Measurements from ENCODE around the gene ZBTB42. TPM values are rescaled to one million over a fixed set of nuclear protein-coding genes. Genes with fewer than 3 reads are reported as not detected.

Gene ZBTB42
- total RNA-seq, result 3.2 and 3.9 TPM in 2 replicates

DNA sequence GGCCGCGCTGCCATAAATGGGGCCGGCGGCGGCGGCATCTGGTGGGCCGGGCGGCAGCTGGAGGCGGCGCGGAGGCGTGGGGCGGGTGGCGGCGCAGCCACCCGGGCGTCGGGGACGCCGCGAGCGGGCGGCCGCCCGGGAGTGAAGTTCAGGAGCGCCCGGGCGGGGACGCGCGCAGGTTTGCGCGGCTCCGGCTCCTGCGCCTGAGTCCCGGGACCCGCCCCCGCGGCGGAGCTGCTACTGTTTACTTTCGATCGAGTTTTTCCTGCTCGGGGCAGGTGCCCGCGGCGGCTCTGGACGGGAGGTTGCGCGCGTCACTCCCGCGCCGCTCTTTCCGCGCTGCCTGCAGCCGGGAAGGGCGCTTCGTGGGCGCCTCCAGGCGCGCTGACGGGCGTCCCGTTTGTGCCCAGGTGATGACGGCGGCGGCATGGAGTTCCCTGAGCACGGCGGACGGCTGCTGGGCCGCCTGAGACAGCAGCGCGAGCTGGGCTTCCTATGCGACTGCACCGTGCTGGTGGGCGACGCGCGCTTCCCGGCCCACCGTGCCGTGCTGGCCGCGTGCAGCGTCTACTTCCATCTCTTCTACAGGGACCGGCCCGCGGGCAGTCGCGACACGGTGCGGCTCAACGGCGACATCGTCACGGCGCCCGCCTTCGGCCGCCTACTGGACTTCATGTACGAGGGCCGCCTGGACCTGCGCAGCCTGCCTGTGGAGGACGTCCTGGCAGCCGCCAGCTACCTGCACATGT, at the start of gene ZBTB42:
Gene ZBTB42, plus strand, starts transcription at position 331 of the 749 bp plus-strand sequence. Its CDS starts 97 bp downstream, at position 428.

DNA sequence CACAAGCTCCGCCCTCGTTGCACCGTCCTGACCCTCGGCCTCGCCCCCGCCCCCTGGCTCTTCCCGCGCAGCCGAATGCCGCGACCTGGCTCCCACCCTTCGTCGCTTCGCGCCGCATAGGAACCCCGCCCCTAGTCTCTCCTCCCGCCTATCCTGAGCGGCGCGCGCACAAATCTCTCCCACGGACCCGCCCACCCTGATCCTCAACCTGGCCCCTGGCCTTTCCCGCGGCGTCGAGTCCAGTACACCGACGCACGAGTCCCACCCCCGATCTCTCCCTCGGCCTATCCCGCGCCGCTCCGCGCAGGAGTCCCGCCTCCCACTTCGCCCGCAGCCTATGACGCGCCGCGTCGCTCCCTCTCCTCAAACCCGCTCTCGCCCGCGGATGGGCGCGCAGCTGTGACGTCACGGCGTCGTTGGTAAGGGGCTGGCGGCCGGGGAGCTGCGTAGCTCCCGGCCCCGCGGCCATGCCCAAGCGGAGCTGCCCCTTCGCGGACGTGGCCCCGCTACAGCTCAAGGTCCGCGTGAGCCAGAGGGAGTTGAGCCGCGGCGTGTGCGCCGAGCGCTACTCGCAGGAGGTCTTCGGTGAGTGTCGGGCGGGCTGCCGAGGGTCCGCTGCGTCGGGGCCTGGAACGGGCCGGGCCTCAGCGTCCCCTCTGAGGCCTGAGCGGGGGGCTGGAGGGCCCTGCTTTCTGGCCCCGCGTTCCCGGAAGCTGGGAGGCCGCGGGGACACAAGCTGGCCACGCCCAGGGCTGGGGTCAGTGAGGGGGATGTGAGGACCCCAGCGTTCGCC, 48.0 kb upstream of the ZBTB42 start, which contains the start of gene SIVA1:
Gene SIVA1, plus strand, starts transcription at position 413 of the 793 bp plus-strand sequence. Its CDS starts 55 bp downstream, at position 468.

DNA sequence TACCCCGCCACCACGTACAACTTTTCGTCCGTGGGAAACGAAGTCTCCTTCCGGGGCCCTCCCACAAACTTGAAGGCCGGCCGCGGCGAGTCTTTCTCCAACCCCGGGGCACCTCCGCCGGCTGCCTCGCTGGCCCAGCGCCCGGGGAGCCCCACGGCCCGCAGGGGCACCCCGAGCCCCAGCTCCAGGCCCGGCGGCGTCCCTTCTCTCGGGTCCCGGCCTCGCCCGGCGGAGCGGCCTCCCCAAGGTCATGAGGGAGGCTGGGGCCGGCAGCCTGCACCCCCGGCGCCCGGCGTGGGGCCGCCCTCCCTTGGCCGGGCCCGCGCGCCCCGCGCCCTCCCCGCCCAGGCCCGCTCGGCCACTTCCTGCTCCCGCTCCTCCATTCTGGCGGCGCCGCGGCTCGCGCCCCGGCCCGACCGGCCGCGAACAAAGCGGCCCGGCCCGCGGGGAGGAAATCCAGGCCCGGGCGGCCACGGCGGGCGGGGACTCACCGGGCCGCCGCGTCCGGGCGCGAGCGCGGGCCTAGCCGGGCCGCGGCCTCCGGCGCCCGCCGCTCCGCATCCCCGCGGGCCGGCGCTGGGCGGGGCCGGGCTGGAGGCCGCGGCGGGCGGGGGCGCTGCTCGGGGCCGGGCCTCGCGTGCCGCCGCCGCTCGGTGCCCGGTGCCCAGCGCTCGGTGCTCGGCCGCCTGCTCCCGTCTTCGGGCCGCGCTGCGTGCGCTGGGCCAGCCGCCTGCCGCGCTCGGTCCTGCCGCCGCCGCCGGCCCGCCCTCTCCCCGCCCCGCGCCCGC, 5.7 kb upstream of the ZBTB42 start, which contains the start of gene AKT1:
Gene AKT1, minus strand, starts transcription at position 756 of the 788 bp plus-strand sequence. CDS start 3,105 bp downstream, outside the sequence.

Other genes starting within 250 kb of the ZBTB42 start
- not detected in 2 replicates for gene C14orf180, start 221.3 kb upstream of the ZBTB42 start, total RNA-seq
- gene TMEM179, start 196.3 kb upstream of the ZBTB42 start, total RNA-seq, result not detected in 2 replicates
- 31.7 and 67.9 TPM in 2 replicates for gene INF2, start 111.5 kb upstream of the ZBTB42 start, total RNA-seq
- gene ADSS1, start 76.9 kb upstream of the ZBTB42 start, total RNA-seq, result 6.3 and 8.3 TPM in 2 replicates
- gene SIVA1, start 48.0 kb upstream of the ZBTB42 start, total RNA-seq, result 237 and 241 TPM in 2 replicates
- 92.0 and 110 TPM in 2 replicates for gene AKT1, start 5.4 kb upstream of the ZBTB42 start, total RNA-seq
- 5.4 and 12.4 TPM in 2 replicates for gene CEP170B, start 64.2 kb downstream of the ZBTB42 start, total RNA-seq
- under 0.01 TPM in 1 of 2 replicates, not detected in the other for gene PLD4, start 123.8 kb downstream of the ZBTB42 start, total RNA-seq
- gene AHNAK2, start 177.3 kb downstream of the ZBTB42 start, total RNA-seq, result 58.5 and 81.1 TPM in 2 replicates
- 8.2 and 8.9 TPM in 2 replicates for gene CLBA1, start 184.7 kb downstream of the ZBTB42 start, total RNA-seq
- gene CDCA4, start 220.0 kb downstream of the ZBTB42 start, total RNA-seq, result 7.4 and 10.3 TPM in 2 replicates